HG02623 (cell line): ENCODE results near the gene FAM13A.
A peak's percentile ranks its signal among the peaks of the same experiment; 100 is the strongest.

Source experiments
- ATAC-seq: cut with Tn5 transposase; IDR thresholded peaks from one replicate; pipeline ENCODE4 v1.9.1; 2021; ENCODE audit warnings: moderate library complexity; ENCODE audit not compliant: unreplicated experiment

Gene FAM13A

GRCh38 chr4:88730811-88731210 lies 326.2 kb downstream of the FAM13A start:
- no peak for ATAC-seq

- no peak for ATAC-seq
Observed at GRCh38 chr4:88729146-88729760, 327.7 kb downstream of the FAM13A start.

GRCh38 chr4:88728146-88728545 lies 328.8 kb downstream of the FAM13A start:
- ATAC-seq: no peak

DNA sequence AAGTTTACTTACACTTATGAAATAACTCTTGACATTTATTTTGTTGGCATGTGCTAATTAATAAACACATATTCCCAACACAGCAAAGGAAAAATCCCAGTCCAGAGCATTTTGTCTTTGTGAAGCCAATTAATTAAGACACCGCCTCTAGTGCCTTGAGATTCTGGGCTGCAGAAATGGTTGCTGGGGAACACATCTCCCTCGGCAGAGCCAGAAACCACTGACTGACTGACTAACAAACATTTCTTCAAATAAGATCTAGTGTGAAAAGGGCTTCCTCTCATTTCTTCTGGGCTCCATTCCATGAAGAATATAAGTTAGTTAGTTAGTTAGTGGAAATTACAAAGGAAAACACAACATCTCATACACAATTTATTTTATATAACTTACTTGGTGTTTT lies 331.0 kb downstream of the FAM13A start:
- ATAC-seq: no peak

DNA sequence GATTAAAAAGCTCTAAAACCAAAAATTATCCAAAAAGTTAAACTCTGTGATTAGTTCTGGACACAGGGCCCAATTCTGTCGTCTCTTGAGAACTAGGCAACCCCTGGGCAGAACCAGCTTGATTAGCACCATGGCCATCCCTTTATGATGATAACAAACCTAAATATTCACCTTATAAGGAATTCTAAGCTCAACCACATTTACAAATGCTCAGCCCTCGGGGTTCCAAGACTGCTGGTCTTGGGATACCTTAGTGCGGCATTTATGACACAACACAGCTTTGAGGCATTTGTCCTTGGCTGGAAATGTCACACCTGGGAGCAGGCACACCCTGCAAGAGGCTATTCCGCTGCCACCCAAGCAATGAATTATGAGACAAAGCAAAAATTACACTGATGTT lies 331.8 kb downstream of the FAM13A start:
- ATAC-seq: no peak

DNA sequence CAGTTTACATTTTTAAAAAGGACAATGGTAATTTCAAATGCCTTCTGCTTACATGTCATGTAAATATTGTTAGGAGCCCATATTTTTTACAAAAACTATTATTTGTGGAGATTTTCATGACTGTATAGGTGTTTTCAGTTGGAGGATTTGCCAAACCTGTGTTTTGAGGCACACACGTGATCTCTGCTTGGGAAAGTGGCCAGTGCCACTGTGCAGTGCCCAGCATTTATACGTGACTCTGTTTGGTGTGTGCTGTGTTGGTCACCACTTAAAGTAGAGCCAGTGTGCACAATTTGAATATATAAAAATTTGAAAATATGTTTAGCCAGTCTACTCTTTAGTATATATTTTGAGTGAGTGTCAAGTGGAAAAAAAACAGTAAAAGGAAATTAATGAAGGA lies 332.6 kb downstream of the FAM13A start:
- ATAC-seq: no peak

- ATAC-seq: no peak
Observed at GRCh38 chr4:88722828-88723227, 334.2 kb downstream of the FAM13A start.

- no peak for ATAC-seq
Observed at GRCh38 chr4:88722276-88722780, 334.7 kb downstream of the FAM13A start.

- ATAC-seq: no peak
Observed at GRCh38 chr4:88720451-88721428, 336.2 kb downstream of the FAM13A start.

DNA sequence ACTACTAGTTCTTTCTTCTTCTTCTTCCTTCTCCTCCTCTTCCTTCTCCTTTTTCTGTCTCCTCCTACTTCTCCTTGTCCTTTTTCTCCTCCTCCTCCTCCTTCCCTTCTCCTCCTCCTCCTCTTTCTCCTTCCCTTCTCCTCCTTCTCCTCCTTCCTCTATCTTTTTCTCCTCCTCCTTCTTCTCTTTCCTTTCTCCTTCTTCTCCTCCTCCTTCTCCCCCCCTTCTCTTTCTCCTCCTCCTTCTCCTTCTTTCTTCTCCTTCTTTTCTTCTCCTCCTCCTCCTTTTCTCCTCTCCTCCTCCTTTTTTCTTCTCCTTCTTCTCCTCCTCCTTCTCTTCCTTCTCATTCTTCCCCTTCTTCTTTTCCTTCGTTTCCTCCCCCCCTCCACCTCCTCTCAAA lies 337.6 kb downstream of the FAM13A start:
- no peak for ATAC-seq

- no peak for ATAC-seq
Observed at GRCh38 chr4:88718098-88718497, 338.9 kb downstream of the FAM13A start.

GRCh38 chr4:88713782-88714181 lies 343.2 kb downstream of the FAM13A start:
- ATAC-seq: no peak

- ATAC-seq: no peak
Observed at GRCh38 chr4:88709989-88710388, 347.0 kb downstream of the FAM13A start.

DNA sequence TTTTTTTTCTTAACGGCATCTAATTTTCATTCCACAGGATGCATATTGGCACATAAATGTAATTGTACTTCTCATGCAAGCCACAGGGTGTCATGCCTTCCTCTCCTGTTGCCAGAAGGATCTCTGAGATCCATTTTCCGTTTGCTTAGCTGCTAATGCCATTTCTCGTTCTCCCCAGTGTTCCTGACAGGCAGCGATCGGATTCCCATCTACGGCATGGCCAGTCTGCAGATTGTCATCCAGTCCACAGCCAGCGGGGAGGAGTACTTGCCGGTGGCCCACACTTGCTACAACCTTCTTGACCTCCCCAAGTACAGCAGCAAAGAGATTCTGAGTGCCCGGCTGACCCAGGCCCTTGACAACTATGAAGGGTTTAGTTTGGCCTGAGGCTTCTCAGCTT lies 350.4 kb downstream of the FAM13A start:
- no peak for ATAC-seq

- no peak for ATAC-seq
Observed at GRCh38 chr4:88705805-88706492, 351.0 kb downstream of the FAM13A start.

- no peak for ATAC-seq
Observed at GRCh38 chr4:88705223-88705622, 351.8 kb downstream of the FAM13A start.

DNA sequence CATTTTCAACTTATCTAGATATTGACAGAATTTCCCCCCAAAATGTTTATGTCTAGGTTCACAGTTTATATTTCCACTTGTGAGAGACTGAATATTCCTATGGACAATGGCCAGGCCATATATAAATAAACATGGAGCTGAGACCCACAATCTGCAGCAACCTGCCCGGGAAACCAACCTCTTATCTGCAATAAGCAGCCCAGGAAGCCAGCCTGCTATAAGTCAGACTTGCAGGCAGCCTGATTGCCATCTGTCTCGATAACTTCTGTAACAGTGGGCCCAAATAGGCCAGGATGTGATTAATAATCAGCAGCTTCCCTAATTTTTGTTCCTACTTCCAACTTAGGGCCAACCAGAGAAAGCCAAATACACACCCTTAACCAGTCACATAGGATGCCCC lies 354.2 kb downstream of the FAM13A start:
- no peak for ATAC-seq

- no peak for ATAC-seq
Observed at GRCh38 chr4:88698519-88698918, 358.5 kb downstream of the FAM13A start.

- ATAC-seq: peak; percentile 97
Observed at GRCh38 chr4:88697588-88698329, 359.2 kb downstream of the FAM13A start, which contains the start of gene NAP1L5. TSS of gene NAP1L5 (minus strand) at chr4:88697829. CDS start at chr4:88697754, 75 bp downstream.

DNA sequence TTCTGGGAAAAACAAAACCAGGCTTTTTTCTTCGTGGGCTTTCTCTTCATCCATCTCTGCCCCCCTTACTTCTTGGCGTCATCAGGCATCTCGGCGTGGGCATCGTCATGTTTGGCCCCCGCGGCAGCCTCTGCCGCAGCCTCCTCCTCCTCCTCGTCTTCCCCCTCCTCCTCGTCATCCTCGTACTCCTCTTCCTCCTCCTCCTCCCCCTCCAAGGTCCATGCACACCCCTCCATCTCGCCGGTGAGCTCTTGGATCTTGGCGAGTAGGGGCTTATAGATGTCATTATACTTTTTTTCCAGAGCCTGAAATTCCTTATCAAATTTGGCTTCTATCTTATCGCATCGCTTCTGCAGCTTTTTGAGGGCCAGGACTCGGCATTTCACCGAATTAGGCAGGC lies 359.8 kb downstream of the FAM13A start:
- ATAC-seq: no peak

DNA sequence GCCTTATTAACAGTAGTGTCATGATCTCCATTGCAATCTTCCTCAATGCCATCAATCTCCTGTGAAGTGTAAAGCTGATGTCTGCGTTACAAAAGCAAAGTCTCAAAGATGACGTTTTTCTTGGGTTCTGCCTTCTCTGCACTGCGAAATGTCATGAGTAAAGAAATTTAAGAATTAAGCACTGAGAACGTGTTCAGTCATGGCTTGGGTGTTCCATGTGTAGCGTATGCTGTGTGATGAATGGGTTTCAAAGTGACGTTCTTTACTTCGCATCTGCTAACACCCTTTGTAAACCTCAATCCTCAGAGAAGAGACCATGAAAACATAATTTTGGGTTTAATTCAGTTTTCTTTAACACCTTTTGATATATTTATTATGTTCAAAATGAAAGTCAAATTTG lies 360.4 kb downstream of the FAM13A start:
- no peak for ATAC-seq
